HG03571 (cell line): Measurements from ENCODE around the gene RYR2.

Experiments
- ATAC-seq: cut with Tn5 transposase; IDR thresholded peaks from one replicate; pipeline ENCODE4 v1.9.1; 2021; ENCODE audit not compliant: unreplicated experiment

The RYR2 gene

DNA sequence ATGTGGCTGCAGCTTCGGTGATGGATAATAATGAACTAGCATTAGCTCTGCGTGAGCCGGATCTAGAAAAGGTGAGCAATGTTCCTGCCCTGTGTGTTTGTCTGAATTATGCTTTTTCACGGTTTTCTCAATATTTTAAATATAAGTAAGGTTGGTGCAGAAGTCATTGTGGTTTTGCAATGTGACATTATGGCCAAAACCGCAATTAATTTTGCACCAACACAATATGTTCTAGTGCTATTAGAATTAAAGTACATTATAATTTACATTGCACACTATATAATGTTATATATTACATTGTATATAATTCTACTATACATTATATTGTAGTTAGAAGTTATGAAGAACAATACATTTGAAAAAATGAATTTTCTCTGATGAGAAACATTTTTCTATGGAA is 592.9 kb downstream of the RYR2 start:
- ATAC-seq: no peak

DNA sequence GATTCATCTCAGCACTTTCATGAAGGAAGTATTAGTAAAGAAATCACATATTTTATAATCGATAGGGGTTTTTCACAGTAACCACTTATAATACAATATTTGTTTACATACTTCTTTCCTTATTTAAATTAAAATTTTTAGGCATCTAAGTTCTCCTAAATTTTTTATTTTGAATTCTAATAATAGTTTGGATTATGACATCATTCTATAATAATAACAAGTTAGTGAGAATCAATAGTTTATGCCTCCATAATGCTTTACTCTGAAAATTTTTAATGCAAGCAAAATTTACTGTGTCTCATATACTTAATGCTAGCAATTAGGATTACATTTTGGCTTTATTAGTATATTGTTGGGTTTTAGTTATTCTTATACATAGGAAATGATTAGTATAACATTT is 596.6 kb downstream of the RYR2 start:
- no peak for ATAC-seq

DNA sequence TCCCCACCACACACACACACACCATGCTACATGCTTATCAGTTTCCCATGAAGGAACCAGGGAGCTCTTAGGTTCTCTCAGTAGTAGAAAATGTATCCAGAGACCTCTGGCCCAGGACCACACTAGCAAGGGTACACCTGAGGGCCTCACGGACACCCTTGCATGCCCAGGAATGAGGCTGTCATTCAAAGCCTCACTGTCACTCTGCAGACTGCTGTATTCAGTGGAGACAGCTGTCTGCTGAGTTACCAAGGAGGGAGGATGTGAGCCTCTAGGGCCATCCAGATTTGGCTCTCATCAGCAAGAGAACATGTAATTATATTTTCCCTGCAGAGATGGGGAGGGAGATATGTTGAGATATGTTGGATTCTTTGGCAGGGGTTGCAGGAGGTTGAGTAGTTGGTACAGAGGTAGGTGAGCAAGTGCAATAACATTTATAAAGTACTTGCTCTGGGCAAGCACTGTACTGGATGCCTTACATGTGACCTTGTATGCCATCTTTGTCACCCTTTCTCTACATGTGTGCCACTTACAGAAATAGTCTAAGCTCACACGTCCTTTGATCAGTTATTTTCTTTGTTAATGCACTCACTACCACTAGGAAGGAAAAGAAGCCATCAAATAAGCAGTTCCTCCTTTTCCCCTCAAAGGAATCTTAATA is 598.2 kb downstream of the RYR2 start:
- no peak for ATAC-seq

DNA sequence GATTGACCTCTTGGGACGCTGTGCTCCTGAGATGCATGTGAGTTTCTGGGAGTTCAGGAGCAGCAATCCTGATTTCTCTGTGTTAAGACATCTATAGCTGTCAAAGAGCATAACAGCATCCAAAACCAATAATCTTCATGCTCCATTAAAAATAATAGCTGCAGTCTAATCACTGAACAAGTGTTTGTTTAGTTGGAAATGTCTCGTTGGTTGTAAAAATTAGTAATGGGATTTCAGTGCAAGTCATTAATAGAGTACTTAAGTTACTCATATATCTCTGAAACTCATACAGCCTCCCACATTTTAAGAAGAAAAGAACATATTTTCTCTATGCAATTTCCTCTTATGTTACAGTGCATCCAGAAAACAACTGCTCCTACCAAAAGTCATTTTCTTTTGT is 599.0 kb downstream of the RYR2 start:
- no peak for ATAC-seq

DNA sequence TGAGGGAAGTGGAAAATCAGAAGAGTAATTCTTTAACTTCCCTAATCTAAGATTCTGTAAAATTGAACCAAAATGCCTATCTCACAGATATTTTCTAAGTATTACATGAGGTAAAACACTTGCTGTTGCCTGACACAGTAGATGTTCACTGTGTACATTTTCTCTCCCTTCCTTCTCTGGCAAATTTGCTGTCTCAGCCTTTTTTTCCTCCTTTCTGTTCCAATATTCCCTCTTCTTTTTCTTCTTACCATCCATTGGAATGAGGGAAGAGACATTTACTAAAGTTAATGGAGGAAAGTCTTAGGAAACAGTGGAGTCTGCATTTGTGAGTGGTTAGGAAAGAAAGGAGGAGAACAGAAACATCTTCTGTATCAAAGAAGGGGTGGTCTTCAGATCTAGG is 608.8 kb downstream of the RYR2 start:
- no peak for ATAC-seq

DNA sequence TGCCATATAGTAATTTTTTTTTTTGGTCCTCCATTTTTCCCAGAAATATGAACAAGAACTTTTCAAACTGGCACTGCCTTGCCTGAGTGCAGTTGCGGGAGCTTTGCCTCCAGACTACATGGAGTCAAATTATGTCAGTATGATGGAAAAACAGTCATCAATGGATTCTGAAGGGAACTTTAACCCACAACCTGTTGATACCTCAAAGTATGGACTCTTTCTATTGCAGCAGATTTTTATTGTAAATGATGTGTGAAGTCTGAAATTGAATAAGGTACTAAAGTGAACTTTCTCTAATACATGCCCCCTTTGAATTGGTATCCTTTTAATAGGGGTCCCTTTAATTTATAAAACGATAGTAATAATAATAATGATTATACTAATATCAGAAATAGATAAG is 613.8 kb downstream of the RYR2 start:
- no peak for ATAC-seq

DNA sequence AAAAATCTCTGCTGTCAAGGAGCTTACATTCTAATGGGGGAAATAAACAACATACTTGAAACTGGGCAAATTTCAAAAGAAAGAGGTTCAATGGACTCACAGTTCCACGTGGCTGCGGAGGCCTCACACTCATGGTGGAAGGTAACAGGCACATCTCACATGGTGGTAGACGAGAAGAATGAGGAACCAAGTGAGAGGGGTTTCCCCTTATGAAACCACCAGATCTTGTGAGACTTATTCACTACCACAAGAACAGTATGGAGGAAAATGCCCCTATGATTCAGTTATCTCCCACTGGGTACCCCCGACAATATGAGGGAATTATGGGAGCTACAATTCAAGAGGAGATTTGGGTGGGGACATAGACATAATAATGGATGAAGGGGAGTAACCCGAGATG is 622.4 kb downstream of the RYR2 start:
- ATAC-seq: no peak

DNA sequence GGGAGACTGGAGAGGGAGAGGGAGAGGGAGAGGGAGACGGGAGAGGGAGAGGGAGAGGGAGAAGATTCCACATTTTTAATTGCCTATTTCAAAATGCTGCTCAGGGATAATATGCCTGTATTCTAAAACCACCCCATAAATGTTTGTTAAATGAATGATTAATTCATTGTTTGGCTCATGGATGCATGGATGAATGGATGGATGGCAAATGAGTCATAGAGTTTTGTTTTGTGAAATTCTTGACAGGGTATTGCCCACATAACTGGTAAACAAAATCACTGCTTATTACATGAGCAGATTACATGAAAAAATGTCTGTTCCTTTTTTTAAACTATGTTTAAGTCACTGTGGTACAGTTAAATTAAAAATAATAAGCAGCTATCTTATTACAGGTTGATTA is 628.3 kb downstream of the RYR2 start:
- no peak for ATAC-seq

DNA sequence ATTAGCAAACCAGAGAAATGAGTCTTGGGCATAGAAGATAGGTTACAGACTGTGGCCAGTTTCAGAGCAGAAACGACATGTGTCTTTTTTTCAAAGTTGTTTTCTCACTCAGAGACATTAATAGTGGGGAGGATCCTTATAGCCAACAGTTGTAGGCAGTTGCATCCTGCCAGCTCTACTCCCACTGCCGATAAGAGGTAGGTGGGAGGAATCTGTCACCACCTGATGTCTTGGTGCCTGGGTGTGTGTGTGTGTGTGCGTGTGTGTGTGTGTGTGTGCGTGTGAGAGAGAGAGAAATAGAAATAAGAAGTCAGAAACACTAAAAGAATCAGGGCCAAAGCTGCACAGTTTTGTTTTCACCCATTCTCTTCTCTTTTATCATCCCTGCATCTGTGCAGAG is 629.3 kb downstream of the RYR2 start:
- ATAC-seq: no peak

DNA sequence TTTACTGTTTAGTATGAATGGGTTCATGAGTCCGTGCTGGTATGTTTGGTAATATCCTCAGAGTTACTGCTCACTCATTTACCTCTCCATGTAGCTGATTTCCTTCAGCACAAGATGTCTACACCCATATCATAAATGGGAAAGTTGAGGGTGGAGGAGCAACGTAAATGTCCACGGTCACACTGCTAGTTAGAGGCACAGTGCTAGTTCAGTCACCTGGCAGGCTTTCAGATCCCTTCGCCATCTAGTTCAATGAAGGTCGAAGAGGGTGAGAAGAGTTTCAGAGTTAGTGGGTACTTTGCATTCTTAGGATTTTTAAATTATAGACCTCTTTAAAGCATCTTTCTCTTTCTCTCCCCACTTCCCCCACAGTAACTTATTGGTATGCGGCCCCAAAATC is 630.0 kb downstream of the RYR2 start:
- ATAC-seq: no peak

DNA sequence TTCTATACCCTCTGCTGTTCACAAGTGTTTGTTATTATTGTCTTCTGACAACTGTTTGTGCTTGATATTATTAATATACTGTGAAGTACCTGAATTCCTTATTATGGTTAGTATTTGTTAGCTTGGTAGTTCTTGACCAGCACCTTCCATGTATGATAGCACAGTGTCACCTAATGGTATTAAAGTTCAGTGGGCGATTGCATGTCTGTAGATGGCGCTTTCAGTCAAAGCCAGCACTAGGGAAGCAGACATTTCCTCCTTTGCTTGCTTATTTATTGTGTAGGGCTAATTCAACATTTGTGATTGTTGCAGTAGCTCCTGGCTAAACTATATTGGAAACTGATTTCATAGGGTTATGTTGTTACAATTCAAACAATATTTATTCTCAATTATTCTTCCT is 630.8 kb downstream of the RYR2 start:
- no peak for ATAC-seq

DNA sequence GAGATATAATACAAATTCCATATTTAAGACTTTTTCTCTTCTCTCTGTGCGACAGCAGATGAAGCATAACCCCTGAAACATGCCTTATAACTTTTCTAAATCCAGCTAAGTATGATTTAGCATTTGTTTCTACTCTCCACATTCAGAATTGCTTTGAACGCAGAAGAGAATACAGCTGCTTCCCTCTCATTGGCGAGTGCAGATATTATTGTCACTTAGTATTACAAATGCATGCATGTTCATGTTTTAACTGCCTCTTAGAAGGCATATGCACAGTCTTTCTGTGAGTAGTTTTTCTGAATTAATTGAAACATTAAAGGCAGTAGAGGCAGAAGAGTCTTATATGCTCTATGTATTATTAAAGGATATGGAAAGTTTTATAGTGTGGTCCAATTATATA is 631.6 kb downstream of the RYR2 start:
- ATAC-seq: no peak

DNA sequence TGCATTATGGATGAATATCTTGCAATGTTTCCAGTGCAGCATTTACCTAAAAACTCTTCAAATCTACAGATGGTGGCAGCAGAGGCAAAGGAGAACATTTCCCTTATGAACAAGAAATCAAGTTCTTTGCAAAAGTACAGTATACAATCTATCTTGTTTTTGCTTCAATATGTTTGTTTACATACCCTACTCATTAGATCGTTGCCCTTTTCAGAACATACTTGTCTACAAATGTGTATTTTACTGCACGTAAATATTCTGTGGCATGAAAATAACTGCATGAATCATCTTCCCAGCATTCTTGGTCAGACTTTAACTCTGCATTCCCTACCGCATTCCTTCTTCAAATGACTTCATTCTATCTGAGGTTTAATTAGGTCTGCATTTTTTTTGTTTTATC is 636.0 kb downstream of the RYR2 start:
- no peak for ATAC-seq

DNA sequence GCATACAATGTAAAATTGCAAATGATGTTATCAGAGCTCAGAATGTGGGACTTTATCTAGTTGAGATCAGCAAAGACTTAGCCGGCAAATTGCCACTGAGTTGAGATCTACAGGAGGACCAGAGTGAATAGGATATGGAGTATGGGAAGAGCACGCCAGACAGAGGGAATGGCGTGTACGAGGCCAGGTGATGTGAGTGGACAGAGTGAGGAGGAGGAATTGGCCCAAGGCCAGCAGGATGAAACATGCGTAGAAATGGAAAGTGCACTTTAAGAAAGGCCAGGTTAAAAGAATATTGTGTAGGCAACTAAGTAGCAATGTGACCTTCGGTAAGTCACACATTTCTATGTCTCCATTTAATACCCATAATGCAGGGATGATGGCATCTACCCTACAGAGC is 637.7 kb downstream of the RYR2 start:
- ATAC-seq: no peak

DNA sequence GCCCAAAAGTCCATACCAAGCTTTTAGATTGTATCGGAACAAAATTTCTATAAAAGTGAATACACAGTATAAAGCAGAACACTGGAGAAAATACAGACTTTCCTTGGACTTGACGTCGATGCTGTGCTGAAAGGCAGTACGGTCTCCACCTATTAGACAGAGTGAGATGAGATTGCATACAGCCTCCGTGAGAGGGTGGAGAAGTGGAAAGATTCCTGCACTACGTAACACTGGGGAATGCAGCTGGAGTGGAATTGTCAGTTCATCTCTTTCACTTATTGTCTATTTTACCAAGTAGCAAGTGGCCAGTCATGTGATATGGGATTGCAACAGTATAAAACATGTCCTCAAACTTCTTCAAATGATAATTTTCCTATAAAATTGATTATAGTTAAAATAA is 639.2 kb downstream of the RYR2 start:
- ATAC-seq: no peak

DNA sequence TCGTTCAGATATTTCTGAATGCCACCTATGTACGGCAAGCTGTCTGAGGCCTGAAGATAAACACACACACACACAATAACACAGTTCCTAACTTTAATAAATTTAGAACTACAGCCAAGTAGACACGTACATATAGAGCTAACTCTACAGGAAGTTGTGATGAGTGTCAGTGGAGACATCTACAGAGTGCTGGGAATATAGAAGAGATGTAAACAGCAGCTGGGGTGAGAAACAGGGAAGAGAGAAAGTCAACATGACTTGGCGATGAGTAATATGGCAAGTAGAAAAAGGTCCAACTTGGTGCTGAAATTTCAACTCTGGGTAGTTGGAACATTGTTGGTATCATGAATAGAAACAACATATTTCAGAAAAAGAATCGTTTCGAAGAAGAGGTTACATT is 642.3 kb downstream of the RYR2 start:
- ATAC-seq: no peak

DNA sequence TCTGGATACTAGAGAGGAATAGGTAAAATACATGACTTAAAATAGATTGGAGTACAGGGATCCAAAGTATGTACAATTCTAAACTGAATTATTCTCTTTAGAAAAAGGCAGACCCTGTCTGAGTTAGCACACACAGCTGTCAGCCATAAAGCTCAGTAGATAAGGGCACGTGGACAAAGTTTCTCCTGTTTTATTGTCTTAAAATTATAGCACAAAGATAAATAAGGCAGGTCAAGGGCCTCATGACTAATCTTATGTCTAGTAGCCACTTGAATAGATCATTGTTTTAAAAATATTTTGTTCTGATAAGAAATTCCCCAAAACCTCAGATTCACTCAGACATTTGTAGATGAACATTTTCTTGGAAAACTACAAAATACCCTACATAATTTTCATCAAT is 643.6 kb downstream of the RYR2 start:
- no peak for ATAC-seq

DNA sequence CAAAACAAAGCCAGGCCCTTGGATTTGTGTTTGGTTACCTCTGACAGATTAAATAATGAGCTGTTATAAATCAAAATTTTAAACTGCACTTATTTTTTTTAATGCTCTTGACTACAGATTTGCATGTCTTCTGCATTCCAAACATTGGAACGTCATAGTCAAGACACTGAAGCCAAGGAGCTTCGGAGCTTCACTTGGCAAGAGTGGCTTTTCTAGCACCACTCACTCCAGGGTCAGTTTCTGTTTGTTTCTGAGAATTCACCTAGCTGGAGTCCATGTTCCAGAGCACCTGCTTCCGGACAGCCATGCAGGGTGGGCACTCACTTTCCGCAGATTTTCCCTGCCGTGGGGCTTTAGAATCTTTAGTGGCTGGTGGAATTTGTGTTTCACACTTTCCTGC is 645.8 kb downstream of the RYR2 start:
- ATAC-seq: no peak

DNA sequence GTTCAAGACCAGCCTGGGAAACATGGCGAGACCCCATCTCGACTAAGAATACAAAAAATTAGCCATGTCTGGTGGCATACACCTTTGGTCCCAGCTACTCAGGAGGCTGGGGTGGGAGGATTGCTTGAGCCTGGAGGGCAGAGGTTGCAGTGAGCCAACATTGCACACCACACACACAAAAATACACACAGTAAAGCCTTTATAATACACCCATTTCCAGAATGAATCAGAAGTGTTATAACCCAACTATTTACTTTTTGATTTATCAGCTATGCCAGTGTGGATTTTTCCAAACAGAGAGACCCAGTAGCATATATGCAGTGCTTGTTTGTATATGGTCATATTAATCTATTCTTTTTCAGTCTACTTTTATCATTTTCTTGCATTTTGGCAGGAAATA is 648.7 kb downstream of the RYR2 start:
- ATAC-seq: no peak

DNA sequence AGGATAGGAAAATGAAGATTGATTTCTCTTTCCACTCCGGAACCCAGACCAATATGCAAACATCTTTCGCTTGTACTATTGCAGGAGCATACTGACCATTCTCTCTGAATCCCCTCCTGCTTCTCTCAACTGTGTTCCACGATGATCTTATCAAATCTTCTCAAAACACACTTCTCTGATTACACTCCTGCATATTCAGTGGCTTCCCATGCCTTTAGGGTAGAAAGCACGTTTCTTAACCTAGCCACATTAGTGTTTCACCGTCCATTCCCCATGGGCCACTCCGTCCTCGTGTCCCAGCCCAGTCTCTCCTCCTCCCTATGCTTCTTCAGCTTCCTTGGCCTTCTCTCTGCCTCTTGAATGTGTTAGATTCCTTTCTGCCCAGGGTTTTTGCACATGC is 650.3 kb downstream of the RYR2 start:
- no peak for ATAC-seq

DNA sequence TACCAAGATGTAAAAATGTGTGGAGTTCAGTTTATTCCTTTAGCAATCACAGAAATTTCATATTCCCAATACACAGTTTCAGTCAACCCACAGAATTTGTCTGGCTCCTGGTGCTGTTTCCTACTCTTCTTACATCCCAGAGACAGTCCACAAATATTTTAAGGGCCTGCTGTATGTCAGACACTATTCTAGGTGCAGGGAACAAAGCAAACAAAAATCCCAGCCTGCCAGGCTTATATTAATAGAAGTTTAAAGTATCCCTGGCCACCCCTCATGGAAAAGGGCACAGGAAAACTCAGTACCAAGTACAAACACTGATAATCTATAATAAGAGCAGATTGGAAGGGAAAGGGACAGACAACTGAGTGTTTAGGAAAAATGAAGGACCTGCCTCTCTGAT is 653.9 kb downstream of the RYR2 start:
- no peak for ATAC-seq

DNA sequence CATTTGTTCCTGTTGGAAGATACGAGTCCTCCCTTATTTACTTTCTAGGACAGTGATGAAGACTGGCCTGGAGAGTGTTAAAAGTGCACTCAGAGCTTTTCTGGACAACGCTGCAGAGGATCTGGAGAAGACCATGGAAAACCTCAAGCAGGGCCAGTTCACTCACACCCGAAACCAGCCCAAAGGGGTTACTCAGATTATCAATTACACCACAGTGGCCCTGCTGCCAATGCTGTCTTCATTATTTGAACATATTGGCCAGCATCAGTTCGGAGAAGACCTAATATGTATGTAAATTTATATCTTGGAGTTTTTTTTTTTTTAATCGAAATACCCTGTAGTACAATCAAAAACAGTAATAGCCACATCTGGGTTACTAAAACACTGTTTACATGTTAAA is 658.2 kb downstream of the RYR2 start:
- no peak for ATAC-seq

DNA sequence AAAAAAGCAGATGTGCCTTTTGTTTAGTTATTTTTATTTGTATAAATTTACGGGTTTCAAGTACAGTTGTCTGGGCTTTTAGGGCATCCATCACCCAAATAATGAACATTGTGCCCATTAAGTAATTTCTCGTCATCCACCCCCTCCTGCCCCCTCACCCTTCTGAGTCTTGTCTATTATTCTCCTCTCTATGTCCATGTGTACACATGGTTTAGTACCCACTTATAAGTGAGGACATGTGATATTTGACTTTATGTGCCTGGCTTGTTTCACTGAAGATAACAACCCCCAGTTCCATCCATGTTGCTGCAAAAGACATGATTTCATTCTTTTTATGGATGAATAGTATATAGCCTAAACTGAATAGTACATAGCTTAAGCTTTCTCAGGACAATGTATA is 659.5 kb downstream of the RYR2 start:
- ATAC-seq: no peak

DNA sequence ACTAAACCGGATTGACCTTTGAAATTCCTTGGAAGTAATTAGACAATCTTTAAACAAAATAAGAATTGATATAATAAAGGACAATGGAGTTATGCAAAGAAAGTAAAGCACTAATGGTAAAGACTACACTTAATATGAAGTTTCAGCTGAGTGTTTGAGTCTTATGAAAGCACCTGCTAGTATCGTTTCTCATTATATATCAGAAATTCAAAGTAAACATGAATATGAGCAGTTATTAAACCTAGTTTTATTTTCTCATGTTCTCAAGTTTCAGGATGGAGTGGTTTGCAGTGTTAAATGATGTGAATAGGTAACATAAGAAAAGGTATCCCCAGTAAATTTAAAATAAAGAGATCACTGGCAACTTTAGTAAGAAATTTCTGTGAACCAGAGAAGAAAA is 660.2 kb downstream of the RYR2 start:
- no peak for ATAC-seq
